ENCODE results near the gene ADAR. TPM values are rescaled to one million over a fixed set of nuclear protein-coding genes. Genes with fewer than 3 reads are reported as not detected.

Gene ADAR
- total and polyA plus RNA-seq, 2 of the 8 experiments (the other 6 are each of a cell fraction or from before 2014, with no cell fraction given), result 125 to 242 TPM

DNA sequence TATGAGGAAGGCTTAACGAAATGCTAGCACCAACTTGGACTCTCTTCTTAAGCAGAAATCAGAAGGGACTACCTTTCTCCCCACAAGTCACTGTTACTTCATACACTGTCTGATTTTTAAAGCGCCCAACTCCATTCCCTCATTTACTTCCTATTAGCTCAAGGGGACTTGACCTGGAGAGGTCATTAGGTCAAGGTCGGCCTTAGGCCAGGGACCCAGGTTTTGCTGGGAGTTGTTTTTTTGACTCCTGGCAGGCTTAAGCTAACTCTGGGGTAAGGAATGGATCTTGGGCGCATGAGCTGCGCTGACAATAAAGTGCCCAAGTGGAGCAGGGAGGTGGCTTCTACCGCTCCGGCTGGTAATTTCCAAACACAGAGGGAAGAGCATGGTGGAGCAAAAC, 16.8 kb downstream of the ADAR start (continued):
- TF ChIP-seq CEBPB (IDR thresholded peaks at IDR 0.05; ENCODE audit: low read depth, low read length) (no peak), JUND (IDR thresholded peaks at IDR 0.05; ENCODE audit: low read length) (no peak), PHF8 (conservative IDR thresholded peaks at IDR 0.05; ENCODE audit: low read depth, low read length) (no peak), BRCA1 (IDR thresholded peaks at IDR 0.05; ENCODE audit: low read depth, low read length) (no peak), CBX5 (IDR thresholded peaks at IDR 0.05; ENCODE audit: low read depth, low read length) (no peak), POLR2AphosphoS5 (IDR thresholded peaks at IDR 0.05; ENCODE audit: low read depth, low read length) (no peak)
